H1 (cell line): Measurements from ENCODE around the gene FLRT2. TPM values are rescaled to one million over a fixed set of nuclear protein-coding genes. Genes with fewer than 3 reads are reported as not detected.

ENCODE experiments used
- ATF3 ChIP-seq: IDR thresholded peaks from 2 replicates; pipeline ENCODE4 v1.6.1; 2011; ENCODE audit warnings: low read depth, mild to moderate bottlenecking, low read length; ENCODE audit not compliant: insufficient read depth
- BACH1 ChIP-seq: IDR thresholded peaks from 2 replicates; pipeline ENCODE4 v1.6.1; 2012; ENCODE audit warnings: low read length, improper control_type of control experiment
- CEBPB ChIP-seq: IDR thresholded peaks from 2 replicates; pipeline ENCODE4 v1.6.1; 2012; ENCODE audit warnings: low read depth, low read length
- CHD7 ChIP-seq: fragments of 300-600 bp; sonication (generic); IDR thresholded peaks from 2 replicates; pipeline ENCODE4 v1.7.1; 2012; ENCODE audit warnings: low read length, moderate library complexity, mild to moderate bottlenecking, inconsistent platforms; ENCODE audit not compliant: insufficient replicate concordance
- EZH2 ChIP-seq: fragments of 200-600 bp; sonication (generic); IDR thresholded peaks from 2 replicates; pipeline ENCODE4 v1.7.1; 2012; ENCODE audit warnings: low read depth, mild to moderate bottlenecking, moderate library complexity, low read length, inconsistent platforms; ENCODE audit not compliant: severe bottlenecking
- GABPA ChIP-seq: IDR thresholded peaks from 2 replicates; pipeline ENCODE4 v1.6.1; 2011; ENCODE audit warnings: mild to moderate bottlenecking, low read length, moderate library complexity, borderline replicate concordance; ENCODE audit not compliant: insufficient read depth
- HDAC6 ChIP-seq: IDR thresholded peaks from one replicate; pipeline ENCODE4 v1.7.1; 2012; ENCODE audit warnings: low read depth, mild to moderate bottlenecking, inconsistent platforms, low read length, moderate library complexity
- MAX ChIP-seq: IDR thresholded peaks from 2 replicates; pipeline ENCODE4 v1.6.1; 2012; ENCODE audit warnings: inconsistent platforms
- NANOG ChIP-seq: IDR thresholded peaks from 2 replicates; pipeline ENCODE4 v1.6.1; 2011; ENCODE audit warnings: low read length, low read depth, mild to moderate bottlenecking, inconsistent platforms; ENCODE audit not compliant: insufficient read depth, poor library complexity, severe bottlenecking
- RXRA ChIP-seq: IDR thresholded peaks from 2 replicates; pipeline ENCODE4 v1.6.1; 2011; ENCODE audit warnings: low read depth, mild to moderate bottlenecking, low read length, moderate library complexity; ENCODE audit not compliant: insufficient read depth
- TCF12 ChIP-seq: IDR thresholded peaks from 2 replicates; pipeline ENCODE4 v1.6.1; 2011; ENCODE audit warnings: low read depth, mild to moderate bottlenecking, low read length
- polyA plus RNA-seq, 7 experiments: library from polyadenylated mRNA; depleted of rRNA in 3 of 7; stranded (reverse) in 5 of 7; unstranded in 2 of 7; fragments of >200 nt in 5 of 7; fragments of 200-250 nt in 2 of 7; gene quantifications; 1 replicate in 5 of 7; 2 replicates in 1 of 7; 4 replicates in 1 of 7; pipeline versions ENCODE4 v1.2.1 to v1.2.3, GENCODE V29; 2011 to 2013; ENCODE audit warnings: missing spikeins in 2 of 7, mixed read lengths in 2 of 7
- total RNA-seq: library from RNA; stranded (reverse); fragmentation: NEBNext Ultra II Directional; extraction: Animal tissue kit (Norgen Biotek cat#: 25700); gene quantifications from 2 replicates; pipeline ENCODE4 v1.2.1, GENCODE V29; 2021

The FLRT2 gene
- total and polyA plus RNA-seq, 2 of the 8 experiments (the other 6 are each of a cell fraction or from before 2014, with no cell fraction given), result 2.4 to 6.9 TPM

GRCh38 chr14:85601246-85601645 lies 71.3 kb downstream of the FLRT2 start (continued):
- TF ChIP-seq CHD7 (no peak), TCF12 (no peak), RXRA (no peak), EZH2 (no peak), ATF3 (no peak), NANOG (no peak), CEBPB (no peak), MAX (no peak), BACH1 (no peak), HDAC6 (no peak), GABPA (no peak)
